K562 (cell line): ENCODE results near the gene SAMD8. TPM values are rescaled to one million over a fixed set of nuclear protein-coding genes. Genes with fewer than 3 reads are reported as not detected.

Source experiments
- AFF4 ChIP-seq: sonication (generic); formaldehyde crosslinking; IDR thresholded peaks from 2 replicates; pipeline ENCODE4 v1.8.0; 2023; ENCODE audit warnings: mild to moderate bottlenecking, missing genetic modification reagents
- ARHGAP35 ChIP-seq: fragments of 450-650 bp; IDR thresholded peaks from 2 replicates; pipeline ENCODE4 v1.6.1; 2018; ENCODE audit not compliant: partially characterized antibody
- ARNT ChIP-seq, 2 experiments: fragments of 450-650 bp; IDR thresholded peaks; 2 replicates each; pipeline ENCODE4 v1.6.1; 2016; ENCODE audit warnings: mild to moderate bottlenecking in 1 of 2
- CHD4 ChIP-seq: fragments of 200-600 bp; sonication (generic); IDR thresholded peaks from 3 replicates; pipeline ENCODE4 v1.6.1; 2012; ENCODE audit warnings: low read depth, mild to moderate bottlenecking, mixed read lengths, low read length, inconsistent platforms; ENCODE audit not compliant: insufficient read depth, insufficient replicate concordance, poor library complexity, severe bottlenecking
- CLOCK ChIP-seq: fragments of 250-450 bp; sonication (Bioruptor Pico); IDR thresholded peaks from 2 replicates; pipeline ENCODE4 v1.4.0; 2020; ENCODE audit warnings: mild to moderate bottlenecking, moderate library complexity, borderline replicate concordance
- FOXJ2 ChIP-seq: fragments of 200-800 bp; sonication (Bioruptor generic); IDR thresholded peaks from 2 replicates; pipeline ENCODE4 v1.6.1; 2016; ENCODE audit warnings: missing genetic modification characterization, missing compliant biosample characterization
- ILF3 ChIP-seq: fragments of 450-650 bp; IDR thresholded peaks from 2 replicates; pipeline ENCODE4 v1.6.1; 2018; ENCODE audit warnings: antibody characterized with exemption, mild to moderate bottlenecking, moderate library complexity, borderline replicate concordance
- KDM1A ChIP-seq, 2 experiments: fragments of 450-650 bp; IDR thresholded peaks; 2 replicates each; pipeline ENCODE4 v1.6.1; 2016; ENCODE audit warnings: mild to moderate bottlenecking in 2 of 2
- MEIS2 ChIP-seq: fragments of 450-650 bp; IDR thresholded peaks from 2 replicates; pipeline ENCODE4 v1.6.1; 2014; ENCODE audit warnings: mild to moderate bottlenecking; ENCODE audit not compliant: partially characterized antibody
- NONO ChIP-seq, 2 experiments: fragments of 200-400 bp in 1 of 2; fragments of 450-650 bp in 1 of 2; formaldehyde crosslinking in 1 of 2; IDR thresholded peaks; 2 replicates each; pipeline ENCODE4 v1.6.1; 2017; ENCODE audit warnings: low read depth in 2 of 2, mild to moderate bottlenecking in 2 of 2, moderate library complexity in 2 of 2, low read length in 1 of 2
- NR1H2 ChIP-seq: sonication (generic); formaldehyde crosslinking; IDR thresholded peaks from 2 replicates; pipeline ENCODE4 v1.4.0; 2020; ENCODE audit warnings: mild to moderate bottlenecking, missing genetic modification reagents
- PCBP2 ChIP-seq: fragments of 200-400 bp; formaldehyde crosslinking; IDR thresholded peaks from 2 replicates; pipeline ENCODE4 v1.6.1; 2018; ENCODE audit warnings: low read length, low read depth, mild to moderate bottlenecking, moderate library complexity; ENCODE audit not compliant: poor library complexity, severe bottlenecking
- PPARD ChIP-seq: fragments of 250-450 bp; sonication (Bioruptor Pico); IDR thresholded peaks from 2 replicates; pipeline ENCODE4 v1.8.0; 2022; ENCODE audit warnings: inconsistent platforms, mild to moderate bottlenecking, moderate library complexity
- TOE1 ChIP-seq, 2 experiments: fragments of 450-650 bp in 1 of 2; sonication (generic) in 1 of 2; formaldehyde crosslinking in 1 of 2; IDR thresholded peaks; 2 replicates each; pipeline versions ENCODE4 v1.7.1 to v1.8.0; 2016 to 2022; ENCODE audit warnings: borderline replicate concordance in 2 of 2, mild to moderate bottlenecking in 2 of 2, antibody characterized with exemption in 1 of 2, inconsistent platforms in 1 of 2, low read depth in 1 of 2, missing genetic modification reagents in 1 of 2, moderate library complexity in 1 of 2
- polyA plus RNA-seq, 8 experiments: library from polyadenylated mRNA; depleted of rRNA in 4 of 8; stranded (reverse) in 5 of 8; unstranded in 3 of 8; fragments of >200 nt; fragmentation: Nextera tagmentation in 2 of 8; fragmentation: Illumina TruSeq in 1 of 8; extraction: Ambion mirVana in 2 of 8; extraction: Trizol in 1 of 8; gene quantifications; 2 replicates each; pipeline versions ENCODE4 v1.2.1 to v1.2.3, GENCODE V29; 2011 to 2014; ENCODE audit warnings: inconsistent platforms in 1 of 8, missing spikeins in 1 of 8
- total RNA-seq, 7 experiments: library from RNA; depleted of rRNA in 6 of 7; stranded (reverse); fragments of >200 nt in 6 of 7; fragmentation: Illumina TruSeq in 2 of 7; extraction: Trizol in 2 of 7; gene quantifications; 2 replicates each; pipeline versions ENCODE4 v1.2.1 to v1.2.3, GENCODE V29; 2011 to 2021; ENCODE audit warnings: low replicate concordance in 1 of 7
- TF ChIP-seq, protein P1 (sequence below): fragments of 450-650 bp; conservative IDR thresholded peaks from 2 replicates; pipeline ENCODE4 v1.6.1; 2016; ENCODE audit warnings: missing genetic modification characterization, low read depth, mild to moderate bottlenecking, missing compliant biosample characterization, moderate library complexity

Gene SAMD8
- total and polyA plus RNA-seq, 9 of the 15 experiments (the other 6 are each of a cell fraction or from before 2014, with no cell fraction given): 2.7 to 16.1 (median 6.2) TPM

- no peak for TF ChIP-seq AFF4 (CRISPR knock-in tag)
- peak; percentile 87 to 92 for TF ChIP-seq KDM1A (IDR thresholded peaks at IDR 0.05)
- no peak for TF ChIP-seq NONO (IDR thresholded peaks at IDR 0.05; ENCODE audit: low read depth in 2 of 2, low read length in 1 of 2)
- TF ChIP-seq ARNT (IDR thresholded peaks at IDR 0.05): peak; percentile 19 to 68; a peak in 3 of 4 replicates
- TF ChIP-seq PPARD (CRISPR knock-in tag): no peak
- peak; percentile 35 for TF ChIP-seq MEIS2
- TF ChIP-seq, protein P1, sequence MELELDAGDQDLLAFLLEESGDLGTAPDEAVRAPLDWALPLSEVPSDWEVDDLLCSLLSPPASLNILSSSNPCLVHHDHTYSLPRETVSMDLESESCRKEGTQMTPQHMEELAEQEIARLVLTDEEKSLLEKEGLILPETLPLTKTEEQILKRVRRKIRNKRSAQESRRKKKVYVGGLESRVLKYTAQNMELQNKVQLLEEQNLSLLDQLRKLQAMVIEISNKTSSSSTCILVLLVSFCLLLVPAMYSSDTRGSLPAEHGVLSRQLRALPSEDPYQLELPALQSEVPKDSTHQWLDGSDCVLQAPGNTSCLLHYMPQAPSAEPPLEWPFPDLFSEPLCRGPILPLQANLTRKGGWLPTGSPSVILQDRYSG (tag): no peak
- no peak for TF ChIP-seq ARHGAP35
- TF ChIP-seq FOXJ2 (tag): no peak
- no peak for TF ChIP-seq ILF3
- no peak for TF ChIP-seq PCBP2
- no peak for TF ChIP-seq CLOCK (CRISPR knock-in tag)
- no peak for TF ChIP-seq NR1H2 (CRISPR knock-in tag)
- TF ChIP-seq CHD4: no peak
- TF ChIP-seq TOE1 (IDR thresholded peaks at IDR 0.05; ENCODE audit: borderline replicate concordance): no peak
- TF ChIP-seq TOE1 (CRISPR knock-in tag; IDR thresholded peaks at IDR 0.05; ENCODE audit: borderline replicate concordance, low read depth): no peak
These were observed 26.3 kb downstream of the SAMD8 start (continued) for GRCh38 chr10:75137533-75138438.
